HUES64 (cell line): Measurements from ENCODE around the gene EVI2B.
A peak's percentile ranks its signal among the peaks of the same experiment; 100 is the strongest.
"Not testable (repeated sequence)": the region's sequence is repeated elsewhere in the genome, so short reads cannot be mapped to it uniquely, and the experiment has no call there.

ENCODE experiments used
- H3K27ac ChIP-seq: 2 replicates; pipeline ENCODE4 v1.7.0; 2013; ENCODE audit warnings: low read depth, low read length, inconsistent platforms
- H3K27me3 ChIP-seq: 2 replicates; pipeline ENCODE4 v1.6.1; 2013; ENCODE audit warnings: mild to moderate bottlenecking, low read length; ENCODE audit not compliant: insufficient read depth
- H3K36me3 ChIP-seq: 2 replicates; pipeline ENCODE4 v1.6.1; 2013; ENCODE audit warnings: mild to moderate bottlenecking, low read length; ENCODE audit not compliant: insufficient read depth
- H3K4me1 ChIP-seq: 2 replicates; pipeline ENCODE4 v1.6.1; 2013; ENCODE audit warnings: mild to moderate bottlenecking, low read length, moderate library complexity; ENCODE audit not compliant: insufficient read depth
- H3K4me3 ChIP-seq: 2 replicates; pipeline ENCODE4 v1.5.1; 2013; ENCODE audit warnings: mild to moderate bottlenecking, low read length, moderate library complexity
- H3K9ac ChIP-seq: 2 replicates; pipeline ENCODE4 v1.6.1; 2013; ENCODE audit warnings: mild to moderate bottlenecking, low read depth, low read length
- H3K9me3 ChIP-seq: 2 replicates; pipeline ENCODE4 v1.6.1; 2013; ENCODE audit warnings: low read depth, low read length; ENCODE audit not compliant: insufficient read depth
- WGBS: fragments of 150-250, 120-280 bp; methylation state at CpG from one replicate; pipeline ENCODE4 v1.1.7; 2013; ENCODE audit warnings: missing lambda C conversion rate; 5-methylcytosine and 5-hydroxymethylcytosine counted together

Gene EVI2B

GRCh38 chr17:31269578-31269983, 44.3 kb downstream of the EVI2B start:
- peak overlapping the region; percentile 61 for H3K27ac ChIP-seq
- H3K4me3 ChIP-seq: no peak overlapping the region
- H3K9me3 ChIP-seq: no peaks in the 10 kb centered on the region
- H3K36me3 ChIP-seq: peaks cover 38% of the 10 kb centered on the region
- 57% methylated on average over 1 of the region's 1 CpG for WGBS
- H3K27me3 ChIP-seq: no peaks in the 10 kb centered on the region
- peak overlapping the region; percentile 48; the same call in 1 of the 2 replicates for H3K9ac ChIP-seq
- peaks cover 11% of the 10 kb centered on the region for H3K4me1 ChIP-seq

- Histone ChIP-seq H3K4me3 (no peak overlapping the region), H3K4me1 (peaks cover 11% of the 10 kb centered on the region), H3K9me3 (no peaks in the 10 kb centered on the region), H3K27me3 (no peaks in the 10 kb centered on the region), H3K36me3 (peaks cover 38% of the 10 kb centered on the region), H3K9ac (peak overlapping the region; percentile 48; the same call in 1 of the 2 replicates), H3K27ac (peak overlapping the region; percentile 61)
- 97% methylated on average over 2 of the region's 2 CpGs for WGBS
Observed at GRCh38 chr17:31269036-31269577, 44.7 kb downstream of the EVI2B start.

- Histone ChIP-seq H3K9me3 (no peaks in the 10 kb centered on the region), H3K27me3 (no peaks in the 10 kb centered on the region), H3K36me3 (peaks cover 50% of the 10 kb centered on the region), H3K4me3 (no peak overlapping the region), H3K4me1 (peaks cover 11% of the 10 kb centered on the region), H3K27ac (no peak overlapping the region), H3K9ac (no peak overlapping the region)
- 82% methylated on average over 2 of the region's 2 CpGs for WGBS
Observed at GRCh38 chr17:31266042-31266441, 47.8 kb downstream of the EVI2B start.

GRCh38 chr17:31262923-31263322, 50.9 kb downstream of the EVI2B start:
- not testable (repeated sequence) for H3K4me3 ChIP-seq, H3K9ac ChIP-seq, H3K4me1 ChIP-seq, H3K27me3 ChIP-seq, H3K9me3 ChIP-seq, H3K27ac ChIP-seq
- peaks cover 65% of the 10 kb centered on the region for H3K36me3 ChIP-seq
- 95% methylated on average over 1 of the region's 1 CpG for WGBS

GRCh38 chr17:31261601-31262000, 52.3 kb downstream of the EVI2B start:
- no peak overlapping the region for H3K4me3 ChIP-seq
- 96% methylated on average over 1 of the region's 1 CpG for WGBS
- H3K27ac ChIP-seq: no peak overlapping the region
- no peaks in the 10 kb centered on the region for H3K4me1 ChIP-seq
- no peaks in the 10 kb centered on the region for H3K27me3 ChIP-seq
- no peak overlapping the region for H3K9ac ChIP-seq
- no peaks in the 10 kb centered on the region for H3K9me3 ChIP-seq
- H3K36me3 ChIP-seq: peaks cover 56% of the 10 kb centered on the region

- Histone ChIP-seq H3K27ac (no peak overlapping the region), H3K9ac (no peak overlapping the region), H3K27me3 (no peaks in the 10 kb centered on the region), H3K4me3 (no peak overlapping the region), H3K4me1 (no peaks in the 10 kb centered on the region), H3K9me3 (no peaks in the 10 kb centered on the region), H3K36me3 (peaks cover 43% of the 10 kb centered on the region)
- over 99% methylated on average over 3 of the region's 3 CpGs for WGBS
Observed at GRCh38 chr17:31260151-31260550, 53.7 kb downstream of the EVI2B start.

GRCh38 chr17:31256936-31257335, 56.9 kb downstream of the EVI2B start:
- WGBS: 96% methylated on average over 3 of the region's 3 CpGs
- Histone ChIP-seq H3K9ac (no peak overlapping the region), H3K4me1 (no peaks in the 10 kb centered on the region), H3K27ac (no peak overlapping the region), H3K9me3 (no peaks in the 10 kb centered on the region), H3K36me3 (peaks cover 40% of the 10 kb centered on the region), H3K27me3 (no peaks in the 10 kb centered on the region), H3K4me3 (no peak overlapping the region)

GRCh38 chr17:31254654-31255053, 59.2 kb downstream of the EVI2B start:
- 85% methylated on average over 2 of the region's 2 CpGs for WGBS
- Histone ChIP-seq H3K9me3 (no peaks in the 10 kb centered on the region), H3K36me3 (peaks cover 25% of the 10 kb centered on the region), H3K27ac (no peak overlapping the region), H3K4me1 (peaks cover 11% of the 10 kb centered on the region; the same call in 1 of the 2 replicates), H3K4me3 (no peak overlapping the region), H3K27me3 (no peaks in the 10 kb centered on the region), H3K9ac (no peak overlapping the region)
